Measurements from ENCODE around the gene GIMAP8. TPM values are rescaled to one million over a fixed set of nuclear protein-coding genes. Genes with fewer than 3 reads are reported as not detected.

Gene GIMAP8
- total and polyA plus RNA-seq, 2 experiments from 2014 or later: not detected

GRCh38 chr7:150507947-150508602 lies 57.6 kb downstream of the GIMAP8 start:
- no peak overlapping the region for H3K4me2 ChIP-seq (ENCODE audit: unreplicated experiment)
- no peak overlapping the region for H3K4me3 ChIP-seq
- no peak for DNase-seq
- no peaks in the 10 kb centered on the region for H4K20me1 ChIP-seq (ENCODE audit: insufficient read depth)
- H2AFZ ChIP-seq: no peak overlapping the region
- H3F3A ChIP-seq (ENCODE audit: insufficient read depth): no peaks in the 10 kb centered on the region
- no peaks in the 10 kb centered on the region for H3K9me2 ChIP-seq (ENCODE audit: insufficient read depth)
- H3K4me1 ChIP-seq (ENCODE audit: insufficient read depth): no peaks in the 10 kb centered on the region
- no peak overlapping the region for H3K27ac ChIP-seq
- in situ Hi-C loops (cut with MboI): no loop called here
- 17 to 20% methylated on average over 4 of the region's 4 CpGs for WGBS, 2 experiments (ENCODE audit: low coverage in 1 of 2, low lambda C conversion rate in 2 of 2, missing lambda C conversion rate in 2 of 2)
- no peaks in the 10 kb centered on the region for H3K9me3 ChIP-seq (ENCODE audit: low read depth)
- no peaks in the 10 kb centered on the region for H3K79me2 ChIP-seq (ENCODE audit: insufficient read depth)
- no peaks in the 10 kb centered on the region for H3K36me3 ChIP-seq (ENCODE audit: low read depth)
- no peak overlapping the region for H3K9ac ChIP-seq
- H3K27me3 ChIP-seq (replicated peaks; ENCODE audit: insufficient read depth): no peaks in the 10 kb centered on the region
- TF ChIP-seq EZH2phosphoT487 (IDR thresholded peaks at IDR 0.05; ENCODE audit: insufficient read depth, low read depth) (no peak), EZH2 (IDR thresholded peaks at IDR 0.05; ENCODE audit: insufficient read depth, poor library complexity, severe bottlenecking) (no peak)

DNA sequence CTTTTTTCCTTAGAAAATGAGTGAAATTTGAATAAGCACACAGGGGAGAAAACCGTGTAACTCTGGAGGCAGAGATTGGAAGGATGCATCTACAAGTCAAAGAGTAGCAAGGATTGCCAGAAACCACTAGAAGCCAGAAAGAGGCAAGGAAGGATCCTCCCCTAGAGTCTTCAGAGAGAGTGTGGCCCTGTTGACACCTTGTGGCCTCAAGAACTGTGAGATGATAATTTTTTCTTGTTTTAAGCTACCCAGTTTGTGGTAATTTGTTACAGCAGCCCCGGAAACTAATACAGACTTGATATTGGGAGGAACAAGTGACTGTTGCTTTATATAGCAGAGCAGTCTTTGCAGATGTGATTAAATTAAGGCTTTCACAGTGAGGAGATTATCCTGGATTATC lies 60.6 kb downstream of the GIMAP8 start:
- Histone ChIP-seq H3K9me3 (ENCODE audit: low read depth) (no peaks in the 10 kb centered on the region), H2AFZ (no peak overlapping the region), H3K27ac (no peak overlapping the region), H3K27me3 (replicated peaks; ENCODE audit: insufficient read depth) (no peaks in the 10 kb centered on the region), H3K4me3 (no peak overlapping the region), H3F3A (ENCODE audit: insufficient read depth) (no peaks in the 10 kb centered on the region), H3K4me1 (ENCODE audit: insufficient read depth) (no peaks in the 10 kb centered on the region), H3K9ac (no peak overlapping the region), H4K20me1 (ENCODE audit: insufficient read depth) (no peaks in the 10 kb centered on the region), H3K4me2 (ENCODE audit: unreplicated experiment) (no peak overlapping the region), H3K36me3 (ENCODE audit: low read depth) (no peaks in the 10 kb centered on the region), H3K9me2 (ENCODE audit: insufficient read depth) (no peaks in the 10 kb centered on the region), H3K79me2 (ENCODE audit: insufficient read depth) (no peaks in the 10 kb centered on the region)
- in situ Hi-C loops (cut with MboI): no loop called here
- no peak for TF ChIP-seq EZH2phosphoT487 (IDR thresholded peaks at IDR 0.05; ENCODE audit: insufficient read depth, low read depth)
- no peak for DNase-seq
- WGBS, 2 experiments (ENCODE audit: low coverage in 1 of 2, low lambda C conversion rate in 2 of 2, missing lambda C conversion rate in 2 of 2): 14 to 17% methylated on average over 2 of the region's 2 CpGs

DNA sequence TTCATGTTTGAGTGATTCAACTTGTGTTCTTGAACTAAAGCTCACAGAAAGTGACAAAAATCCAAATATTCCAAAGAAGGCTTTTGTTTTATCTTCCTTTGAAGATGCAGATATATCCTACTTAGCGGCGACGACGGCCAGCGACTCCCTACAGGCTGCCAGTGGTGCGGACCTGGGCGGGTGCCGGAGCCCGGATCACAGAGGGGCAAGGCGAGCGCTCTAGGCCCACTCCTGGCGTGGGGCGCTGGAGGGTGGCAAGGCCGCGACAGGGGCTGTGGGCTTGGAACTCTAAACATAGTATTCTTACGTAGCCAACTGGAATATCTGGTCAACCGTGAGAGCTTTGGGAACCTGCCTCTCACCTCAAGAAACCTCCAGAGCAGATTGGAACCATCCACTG lies 63.3 kb downstream of the GIMAP8 start:
- in situ Hi-C loops (cut with MboI): no loop called here
- no peaks in the 10 kb centered on the region for H3K79me2 ChIP-seq (ENCODE audit: insufficient read depth)
- H3K27me3 ChIP-seq (replicated peaks; ENCODE audit: insufficient read depth): no peaks in the 10 kb centered on the region

GRCh38 chr7:150514748-150515222 lies 64.4 kb downstream of the GIMAP8 start, which contains the start of gene GIMAP7:
Gene GIMAP7, plus strand, starts transcription at chr7:150514872. Its CDS starts 5,103 bp downstream, at chr7:150519975.
- H2AFZ ChIP-seq: no peak within 1 kb of the TSS
- H4K20me1 ChIP-seq (ENCODE audit: insufficient read depth): no peaks in the 10 kb centered on the region
- no peaks in the 10 kb centered on the region for H3K9me2 ChIP-seq (ENCODE audit: insufficient read depth)
- H3K9me3 ChIP-seq (ENCODE audit: low read depth): no peaks in the 10 kb centered on the region
- H3K4me1 ChIP-seq (ENCODE audit: insufficient read depth): no peaks in the 10 kb centered on the region
- H3F3A ChIP-seq (ENCODE audit: insufficient read depth): no peaks in the 10 kb centered on the region
- no peak within 1 kb of the TSS for H3K4me2 ChIP-seq (ENCODE audit: unreplicated experiment)
- no peak within 1 kb of the TSS for H3K27ac ChIP-seq
- no peaks in the 10 kb centered on the region for H3K79me2 ChIP-seq (ENCODE audit: insufficient read depth)
- H3K36me3 ChIP-seq (ENCODE audit: low read depth): no peaks in the 10 kb centered on the region
- DNase-seq: no peak
- no peak within 1 kb of the TSS for H3K4me3 ChIP-seq
- no peak for TF ChIP-seq EZH2 (IDR thresholded peaks at IDR 0.05; ENCODE audit: insufficient read depth, poor library complexity, severe bottlenecking)
- TF ChIP-seq EZH2phosphoT487 (IDR thresholded peaks at IDR 0.05; ENCODE audit: insufficient read depth, low read depth): no peak
- no peaks in the 10 kb centered on the region for H3K27me3 ChIP-seq (replicated peaks; ENCODE audit: insufficient read depth)
- in situ Hi-C loops (cut with MboI): no loop called here
- H3K9ac ChIP-seq: no peak within 1 kb of the TSS
- 14 to 15% methylated on average over 3 of the region's 3 CpGs for WGBS, 2 experiments (ENCODE audit: low coverage in 1 of 2, low lambda C conversion rate in 2 of 2, missing lambda C conversion rate in 2 of 2)

More for the DNA sequence above, 63.3 kb downstream of the GIMAP8 start:
- Histone ChIP-seq H3K9ac (no peak overlapping the region), H4K20me1 (ENCODE audit: insufficient read depth) (no peaks in the 10 kb centered on the region), H3K27ac (no peak overlapping the region), H3K4me1 (ENCODE audit: insufficient read depth) (no peaks in the 10 kb centered on the region), H3K9me3 (ENCODE audit: low read depth) (no peaks in the 10 kb centered on the region), H3K9me2 (ENCODE audit: insufficient read depth) (no peaks in the 10 kb centered on the region), H3K4me2 (ENCODE audit: unreplicated experiment) (no peak overlapping the region), H3K4me3 (no peak overlapping the region), H2AFZ (no peak overlapping the region), H3F3A (ENCODE audit: insufficient read depth) (no peaks in the 10 kb centered on the region), H3K36me3 (ENCODE audit: low read depth) (no peaks in the 10 kb centered on the region)
- 62 to 70% methylated on average over 17 of the region's 17 CpGs for WGBS, 2 experiments (ENCODE audit: low coverage in 1 of 2, low lambda C conversion rate in 2 of 2, missing lambda C conversion rate in 2 of 2)
- TF ChIP-seq EZH2phosphoT487 (IDR thresholded peaks at IDR 0.05; ENCODE audit: insufficient read depth, low read depth) (no peak), EZH2 (IDR thresholded peaks at IDR 0.05; ENCODE audit: insufficient read depth, poor library complexity, severe bottlenecking) (no peak)
- no peak for DNase-seq

Measured in GM23248 (cell line).